SK-N-SH (cell line): ENCODE results near the gene OR2A5. TPM values are rescaled to one million over a fixed set of nuclear protein-coding genes. Genes with fewer than 3 reads are reported as not detected.

ENCODE experiments used
- CTCF ChIA-PET: fragments of 300-600, 350-600 bp; formaldehyde crosslinking; extraction: SDS; loops from one replicate; lab custom pipeline; 2021; lab: Yijun Ruan, JAX
- POLR2A ChIA-PET: fragments of 350-600 bp; sonication (Branson Sonifier 250); formaldehyde crosslinking; extraction: SDS; loops from one replicate; lab custom pipeline; 2020; ENCODE audit warnings: antibody characterized with exemption, inconsistent platforms; lab: Yijun Ruan, JAX
- DNase-seq: peaks from one replicate; pipeline ENCODE4 v3.0.0; 2012
- H2AFZ ChIP-seq: fragments of 200-600 bp; sonication (generic); 2 replicates; pipeline ENCODE4 v1.8.1; 2016; ENCODE audit warnings: antibody characterized with exemption, mild to moderate bottlenecking, low read depth
- H3F3A ChIP-seq: fragments of 200-600 bp; sonication (generic); replicated peaks from 2 replicates; pipeline ENCODE3; 2016; ENCODE audit warnings: antibody characterized with exemption, mild to moderate bottlenecking; ENCODE audit not compliant: insufficient read depth
- H3K27ac ChIP-seq, 2 experiments: fragments of 200-500 bp in 1 of 2; fragments of 200-600 bp in 1 of 2; sonication (Bioruptor generic) in 1 of 2; sonication (generic), shearing (Covaris generic) in 1 of 2; 2 replicates each; pipeline versions ENCODE4 v1.5.1 to v1.6.1; 2014 to 2016; ENCODE audit warnings: low read depth in 2 of 2, inconsistent platforms in 1 of 2, low read length in 1 of 2, mild to moderate bottlenecking in 1 of 2, mixed read lengths in 1 of 2
- H3K27me3 ChIP-seq: fragments of 200-600 bp; sonication (generic), shearing (Covaris generic); 2 replicates; pipeline ENCODE4 v1.6.1; 2016; ENCODE audit warnings: mixed run types; ENCODE audit not compliant: insufficient read depth
- H3K36me3 ChIP-seq, 2 experiments: fragments of 200-500 bp in 1 of 2; fragments of 200-600 bp in 1 of 2; sonication (Bioruptor generic) in 1 of 2; sonication (generic) in 1 of 2; replicated peaks in 1 of 2; 2 replicates each; pipeline versions ENCODE3 to v1.5.1; 2014 to 2016; ENCODE audit warnings: low read length in 1 of 2, mild to moderate bottlenecking in 1 of 2; ENCODE audit not compliant: insufficient read depth in 2 of 2, control insufficient read depth in 1 of 2
- H3K4me1 ChIP-seq, 2 experiments: fragments of 200-500 bp in 1 of 2; fragments of 200-600 bp in 1 of 2; sonication (Bioruptor generic) in 1 of 2; sonication (generic), shearing (Covaris generic) in 1 of 2; 2 replicates each; pipeline versions ENCODE4 v1.5.1 to v1.6.1; 2014 to 2016; ENCODE audit warnings: low read depth in 1 of 2, low read length in 1 of 2, mixed run types in 1 of 2; ENCODE audit not compliant: insufficient read depth in 2 of 2, control insufficient read depth in 1 of 2
- H3K4me2 ChIP-seq: fragments of 200-600 bp; sonication (generic), shearing (Covaris generic); 2 replicates; pipeline ENCODE4 v1.6.1; 2017; ENCODE audit warnings: mixed run types
- H3K4me3 ChIP-seq, 2 experiments: fragments of 200-500 bp in 1 of 2; fragments of 200-600 bp in 1 of 2; sonication (Bioruptor generic) in 1 of 2; sonication (generic), shearing (Covaris generic) in 1 of 2; 2 replicates each; pipeline versions ENCODE4 v1.5.1 to v1.8.1; 2014 to 2016; ENCODE audit warnings: low read depth in 2 of 2, inconsistent platforms in 1 of 2, low read length in 1 of 2, mild to moderate bottlenecking in 1 of 2, mixed read lengths in 1 of 2, moderate library complexity in 1 of 2
- H3K79me2 ChIP-seq: fragments of 200-600 bp; sonication (generic); 2 replicates; pipeline ENCODE4 v1.8.1; 2017; ENCODE audit warnings: mild to moderate bottlenecking; ENCODE audit not compliant: insufficient read depth
- H3K9ac ChIP-seq: fragments of 200-600 bp; sonication (generic); 2 replicates; pipeline ENCODE4 v1.6.1; 2017; ENCODE audit warnings: mixed run types
- H3K9me2 ChIP-seq: fragments of 200-600 bp; sonication (generic); 2 replicates; pipeline ENCODE4 v1.6.1; 2017; ENCODE audit warnings: mixed run types
- H3K9me3 ChIP-seq: fragments of 200-600 bp; sonication (generic); 2 replicates; pipeline ENCODE4 v1.6.1; 2017; ENCODE audit warnings: mixed run types, mild to moderate bottlenecking, moderate library complexity
- H4K20me1 ChIP-seq: fragments of 200-600 bp; sonication (generic); 2 replicates; pipeline ENCODE4 v1.6.1; 2017; ENCODE audit warnings: mild to moderate bottlenecking, mixed run types; ENCODE audit not compliant: insufficient read depth
- CTCF ChIP-seq: fragments of 200-600 bp; sonication (generic); IDR thresholded peaks from 2 replicates; pipeline ENCODE4 v1.6.1; 2017; ENCODE audit warnings: antibody characterized with exemption, mild to moderate bottlenecking, moderate library complexity
- EP300 ChIP-seq, 2 experiments: IDR thresholded peaks; 2 replicates each; pipeline versions ENCODE4 v1.4.0 to v1.6.1; 2012; ENCODE audit warnings: borderline replicate concordance in 1 of 2, low read depth in 1 of 2, low read length in 1 of 2
- FOSL2 ChIP-seq: IDR thresholded peaks from 2 replicates; pipeline ENCODE4 v1.4.0; 2012; ENCODE audit warnings: low read depth, mild to moderate bottlenecking, moderate library complexity, borderline replicate concordance
- GABPA ChIP-seq: IDR thresholded peaks from 2 replicates; pipeline ENCODE4 v1.4.0; 2012; ENCODE audit warnings: low read depth, mild to moderate bottlenecking
- MAX ChIP-seq: IDR thresholded peaks from 2 replicates; pipeline ENCODE4 v1.4.0; 2012; ENCODE audit warnings: low read depth
- MXI1 ChIP-seq: IDR thresholded peaks from 2 replicates; pipeline ENCODE4 v1.6.1; 2012; ENCODE audit warnings: mild to moderate bottlenecking, low read depth, low read length, improper control_type of control experiment
- NFIC ChIP-seq: IDR thresholded peaks from 2 replicates; pipeline ENCODE4 v1.4.0; 2012; ENCODE audit warnings: borderline replicate concordance
- PBX3 ChIP-seq: IDR thresholded peaks from 2 replicates; pipeline ENCODE4; 2012
- POLR2AphosphoS5 ChIP-seq: IDR thresholded peaks from 2 replicates; pipeline ENCODE4 v1.6.1; 2012; ENCODE audit warnings: low read depth, low read length
- RCOR1 ChIP-seq: fragments of 150-350 bp; IDR thresholded peaks from 2 replicates; pipeline ENCODE4 v1.6.1; 2017; ENCODE audit warnings: antibody characterized with exemption, low read length
- RXRA ChIP-seq: IDR thresholded peaks from 2 replicates; pipeline ENCODE4 v1.4.0; 2012; ENCODE audit warnings: low read depth, mild to moderate bottlenecking, borderline replicate concordance
- SIN3A ChIP-seq: IDR thresholded peaks from 2 replicates; pipeline ENCODE4 v1.6.1; 2012; ENCODE audit warnings: low read depth, mild to moderate bottlenecking, low read length, moderate library complexity, borderline replicate concordance
- SMC3 ChIP-seq: IDR thresholded peaks from 2 replicates; pipeline ENCODE4 v1.6.1; 2012; ENCODE audit warnings: low read depth, low read length, improper control_type of control experiment
- TCF12 ChIP-seq: IDR thresholded peaks from 2 replicates; pipeline ENCODE4 v1.4.0; 2012
- TEAD4 ChIP-seq: IDR thresholded peaks from 2 replicates; pipeline ENCODE4 v1.4.0; 2012; ENCODE audit warnings: mild to moderate bottlenecking, borderline replicate concordance; ENCODE audit not compliant: insufficient read depth
- USF2 ChIP-seq: fragments of 150-350 bp; IDR thresholded peaks from 2 replicates; pipeline ENCODE4 v1.6.1; 2017; ENCODE audit warnings: antibody characterized with exemption, low read length, low read depth, borderline replicate concordance
- YY1 ChIP-seq: IDR thresholded peaks from 2 replicates; pipeline ENCODE4 v1.4.0; 2012; ENCODE audit warnings: low read depth, mild to moderate bottlenecking
- WGBS: methylation state at CpG from one replicate; pipeline ENCODE4 v1.1.6; 2017; ENCODE audit warnings: low lambda C conversion rate; 5-methylcytosine and 5-hydroxymethylcytosine counted together
- polyA plus RNA-seq, 3 experiments: library from polyadenylated mRNA; depleted of rRNA; stranded (reverse); fragments of >200 nt; gene quantifications; 2 replicates each; pipeline ENCODE4 v1.2.3, GENCODE V29; 2012

OR2A5 gene
- polyA plus RNA-seq, 1 of the 3 experiments (the other 2 are of a cell fraction): not detected

GRCh38 chr7:144069511-144069910 is 20.8 kb downstream of the OR2A5 start, which contains the start of gene OR2A25 (continued):
- TF ChIP-seq CTCF (no peak), YY1 (no peak), PBX3 (no peak), TCF12 (no peak)

GRCh38 chr7:144069953-144070352 is 21.2 kb downstream of the OR2A5 start:
- Histone ChIP-seq H3K27ac (no peak overlapping the region), H3K27me3 (peaks cover 14% of the 10 kb centered on the region; the same call in 1 of the 2 replicates), H4K20me1 (no peaks in the 10 kb centered on the region), H3K9me2 (no peaks in the 10 kb centered on the region), H3K4me2 (no peak overlapping the region), H3K9ac (no peak overlapping the region), H2AFZ (no peak overlapping the region), H3K36me3 (no peaks in the 10 kb centered on the region), H3K4me3 (no peak overlapping the region), H3K4me1 (no peaks in the 10 kb centered on the region), H3K79me2 (no peaks in the 10 kb centered on the region), H3F3A (no peaks in the 10 kb centered on the region), H3K9me3 (no peaks in the 10 kb centered on the region)
- ChIA-PET CTCF (no interaction called here), POLR2A (no interaction called here)
- no peak for DNase-seq
- WGBS: 8% methylated on average over 2 of the region's 2 CpGs
- TF ChIP-seq EP300 (IDR thresholded peaks at IDR 0.05; ENCODE audit: borderline replicate concordance in 1 of 2, low read depth in 1 of 2, low read length in 1 of 2) (no peak), SIN3A (no peak), NFIC (no peak), MAX (no peak), FOSL2 (no peak), USF2 (no peak), RXRA (no peak), MXI1 (no peak), SMC3 (no peak), GABPA (no peak), POLR2AphosphoS5 (no peak), TEAD4 (no peak), RCOR1 (no peak)
